ENCODE measurements around the gene C16orf78. TPM values are rescaled to one million over a fixed set of nuclear protein-coding genes. Genes with fewer than 3 reads are reported as not detected.

The C16orf78 gene, protein sequence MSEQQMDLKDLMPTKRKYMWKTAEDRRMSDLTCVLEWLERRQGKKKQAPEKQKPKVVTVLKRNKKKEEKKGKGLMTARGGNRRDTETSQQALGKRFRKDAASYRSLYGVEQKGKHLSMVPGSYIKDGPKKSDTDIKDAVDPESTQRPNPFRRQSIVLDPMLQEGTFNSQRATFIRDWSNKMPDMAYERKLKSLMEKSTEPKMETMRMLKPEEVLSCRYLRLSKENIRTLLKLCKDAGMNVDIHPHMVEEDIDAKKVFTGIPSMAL
- not detected in 2 replicates for total RNA-seq

DNA sequence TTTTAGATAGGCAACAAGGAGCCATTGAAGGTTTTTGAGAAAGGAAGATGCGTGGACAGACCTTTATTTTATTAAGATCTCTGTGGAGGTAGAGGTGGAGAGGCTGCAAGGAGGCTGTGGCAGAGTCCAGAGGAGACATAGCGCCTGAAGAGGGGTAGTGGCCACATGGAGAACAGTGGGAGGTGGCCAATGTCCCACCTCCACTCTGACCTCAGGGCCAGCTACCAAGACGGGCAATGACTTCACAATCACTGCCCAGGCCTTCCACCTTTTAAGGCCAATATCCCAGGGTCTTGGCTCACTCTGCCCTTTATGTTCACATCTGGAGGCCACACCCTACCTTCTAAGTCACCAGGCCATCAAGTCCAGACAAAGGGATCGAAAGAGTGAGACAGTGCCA is at the start of gene C16orf78:
C16orf78 (plus strand) TSS at position 301 of the 400 bp plus-strand sequence. CDS start 136 bp downstream, outside the sequence.

Other genes with a start within 250 kb of the C16orf78 start
- gene CBLN1, start 92.0 kb upstream of the C16orf78 start, total RNA-seq, result 0.11 TPM in 1 of 2 replicates, not detected in the other

Measured in dermis lymphatic vessel endothelial cell (primary cell).